Transverse colon (tissue), 4 donors: Measurements from ENCODE around the gene PRICKLE4.

Experiments
- CTCF ChIP-seq, 5 experiments: fragments of 200-600 bp in 3 of 5; fragments of 450-650 bp in 2 of 5; sonication (generic) in 3 of 5; IDR thresholded peaks; 1 replicate in 2 of 5; 2 replicates in 3 of 5; pipeline ENCODE4 v1.5.1; 2016 to 2017; ENCODE audit warnings: antibody characterized with exemption in 5 of 5, inconsistent platforms in 3 of 5, mild to moderate bottlenecking in 2 of 5, moderate library complexity in 1 of 5
- POLR2AphosphoS5 ChIP-seq, 3 donors: sonication (generic); formaldehyde crosslinking; IDR thresholded peaks; one replicate each; pipeline ENCODE4 v1.6.1; 2016; ENCODE audit warnings: antibody characterized with exemption in 3 of 3

GRCh38 chr6:41768545-41769308, 11.9 kb upstream of the PRICKLE4 start:
- no peak for TF ChIP-seq CTCF (IDR thresholded peaks at IDR 0.05)
- TF ChIP-seq POLR2AphosphoS5 (IDR thresholded peaks at IDR 0.05): no peak
